Gastrocnemius medialis (tissue), 4 donors: ENCODE data around the gene FBRSL1. TPM values are rescaled to one million over a fixed set of nuclear protein-coding genes. Genes with fewer than 3 reads are reported as not detected.

Experiments used
- ATAC-seq, 2 donors: fragments of 150-250 bp; one replicate each; pipeline ENCODE4 v1.9.1; 2016
- DNase-seq, 2 donors: peaks; one replicate each; pipeline ENCODE4 v3.0.0-alpha.2; 2019
- H3K27ac ChIP-seq, 4 donors: fragments of 200-600 bp; sonication (generic); 1 replicate in 1 of 4; 2 replicates in 3 of 4; pipeline ENCODE4 v1.5.1; 2016 to 2018; ENCODE audit warnings: mild to moderate bottlenecking in 2 of 4, moderate library complexity in 1 of 4
- H3K27me3 ChIP-seq, 3 donors: fragments of 200-600 bp; sonication (generic) in 2 of 3; 1 replicate in 1 of 3; 2 replicates in 2 of 3; pipeline versions ENCODE4 v1.5.1 to v1.6.0; 2016 to 2019; ENCODE audit warnings: mild to moderate bottlenecking in 1 of 3, moderate library complexity in 1 of 3
- H3K36me3 ChIP-seq, 2 donors: fragments of 200-600 bp; sonication (generic) in 1 of 2; one replicate each; pipeline ENCODE4 v1.5.1; 2017 to 2018
- H3K4me1 ChIP-seq, 2 donors: fragments of 200-600 bp; sonication (generic) in 1 of 2; one replicate each; pipeline ENCODE4 v1.5.1; 2016 to 2017; ENCODE audit warnings: mild to moderate bottlenecking in 2 of 2
- H3K4me3 ChIP-seq, 4 donors: fragments of 200-600 bp; sonication (generic) in 3 of 4; 1 replicate in 1 of 4; 2 replicates in 3 of 4; pipeline ENCODE4 v1.5.1; 2016 to 2019; ENCODE audit warnings: mild to moderate bottlenecking in 2 of 4
- H3K9me3 ChIP-seq, 3 donors: fragments of 200-600 bp; sonication (generic) in 2 of 3; 1 replicate in 1 of 3; 2 replicates in 2 of 3; pipeline ENCODE4 v1.5.1; 2016 to 2019
- CTCF ChIP-seq, 5 experiments: fragments of 450-650 bp in 3 of 5; fragments of 200-600 bp in 2 of 5; sonication (generic) in 2 of 5; IDR thresholded peaks in 4 of 5; conservative IDR thresholded peaks in 1 of 5; 1 replicate in 4 of 5; 2 replicates in 1 of 5; pipeline ENCODE4 v1.5.1; 2016 to 2019; ENCODE audit warnings: antibody characterized with exemption in 5 of 5, mild to moderate bottlenecking in 3 of 5, moderate library complexity in 3 of 5
- POLR2A ChIP-seq, 2 donors: fragments of 450-650 bp; IDR thresholded peaks; one replicate each; pipeline ENCODE4 v1.6.1; 2017; ENCODE audit warnings: antibody characterized with exemption in 2 of 2, mild to moderate bottlenecking in 2 of 2, moderate library complexity in 2 of 2
- in situ Hi-C, 4 donors: fragments of 200-750 bp; cut with MboI; loops; one replicate each; pipeline versions ENCODE4 v1.15.0 to v1.8.0; 2017; ENCODE audit warnings: low sequenced_read_pairs in 4 of 4
- intact Hi-C: fragments of 100-400 bp; cut with DNase I; formaldehyde crosslinking; loops from one replicate; pipeline ENCODE4 v1.15.1; 2023; ENCODE audit warnings: low total_unique reads
- total RNA-seq, 4 donors: library from RNA; depleted of rRNA; stranded (reverse); fragments of >200 nt; gene quantifications; one replicate each; pipeline versions ENCODE4 v1.1.0 to v1.2.3, GENCODE V29; 2016

The FBRSL1 gene
- total RNA-seq, 4 donors from 2014 or later = 8.4 to 29.4 (median 22.8) TPM

GRCh38 chr12:132456944-132457495, 32.9 kb upstream of the FBRSL1 start:
- intact Hi-C loops (no loop called here), in situ Hi-C loops (no loop called here)
- Histone ChIP-seq H3K4me1 (no peaks in the 10 kb centered on the region), H3K4me3 (no peak overlapping the region), H3K36me3 (no peaks in the 10 kb centered on the region), H3K9me3 (no peaks in the 10 kb centered on the region), H3K27me3 (peaks cover 13 to 26% (median 21%) of the 10 kb centered on the region in 3 donors), H3K27ac (no peak overlapping the region)
- TF ChIP-seq CTCF (IDR thresholded peaks at IDR 0.05 in 4 of 5, conservative IDR thresholded peaks at IDR 0.05 in 1 of 5) (no peak), POLR2A (IDR thresholded peaks at IDR 0.05) (no peak)
- ATAC-seq (no peak), DNase-seq (no peak)

GRCh38 chr12:132458441-132458840, 31.5 kb upstream of the FBRSL1 start:
- no peak for DNase-seq
- H3K27me3 ChIP-seq = peaks cover 2 to 20% (median 15%) of the 10 kb centered on the region in 3 donors
- intact Hi-C loops = no loop called here
- in situ Hi-C loops = no loop called here
- no peak overlapping the region for H3K4me3 ChIP-seq
- H3K36me3 ChIP-seq = no peaks in the 10 kb centered on the region
- H3K9me3 ChIP-seq = no peaks in the 10 kb centered on the region
- H3K27ac ChIP-seq = no peak overlapping the region
- H3K4me1 ChIP-seq = no peaks in the 10 kb centered on the region
- no peak for ATAC-seq
- TF ChIP-seq POLR2A (IDR thresholded peaks at IDR 0.05) = no peak
- TF ChIP-seq CTCF (IDR thresholded peaks at IDR 0.05 in 4 of 5, conservative IDR thresholded peaks at IDR 0.05 in 1 of 5) = no peak

GRCh38 chr12:132458846-132459641, 30.9 kb upstream of the FBRSL1 start:
- Histone ChIP-seq H3K9me3 (no peaks in the 10 kb centered on the region), H3K4me1 (no peaks in the 10 kb centered on the region), H3K27ac (no peak overlapping the region), H3K36me3 (no peaks in the 10 kb centered on the region), H3K27me3 (peaks cover 0 to 16% (median 9%) of the 10 kb centered on the region in 3 donors), H3K4me3 (no peak overlapping the region)
- TF ChIP-seq POLR2A (IDR thresholded peaks at IDR 0.05) (no peak), CTCF (IDR thresholded peaks at IDR 0.05 in 4 of 5, conservative IDR thresholded peaks at IDR 0.05 in 1 of 5) (no peak)
- no peak for DNase-seq
- in situ Hi-C loops = no loop called here
- no peak for ATAC-seq
- intact Hi-C loops = no loop called here

- ATAC-seq (no peak), DNase-seq (no peak)
- intact Hi-C loops (no loop called here), in situ Hi-C loops (no loop called here)
- Histone ChIP-seq H3K36me3 (no peaks in the 10 kb centered on the region), H3K9me3 (no peaks in the 10 kb centered on the region), H3K4me1 (no peaks in the 10 kb centered on the region), H3K27ac (no peak overlapping the region), H3K4me3 (no peak overlapping the region), H3K27me3 (peaks cover 0 to 19% (median 0%) of the 10 kb centered on the region in 3 donors)
- TF ChIP-seq CTCF (IDR thresholded peaks at IDR 0.05 in 4 of 5, conservative IDR thresholded peaks at IDR 0.05 in 1 of 5) = no peak
Measured at GRCh38 chr12:132460571-132460970, 29.4 kb upstream of the FBRSL1 start.
